ENCODE data around the gene PLAGL1.
"Not testable (repeated sequence)": the region's sequence is repeated elsewhere in the genome, so short reads cannot be mapped to it uniquely, and the experiment has no call there.

Gene PLAGL1

DNA sequence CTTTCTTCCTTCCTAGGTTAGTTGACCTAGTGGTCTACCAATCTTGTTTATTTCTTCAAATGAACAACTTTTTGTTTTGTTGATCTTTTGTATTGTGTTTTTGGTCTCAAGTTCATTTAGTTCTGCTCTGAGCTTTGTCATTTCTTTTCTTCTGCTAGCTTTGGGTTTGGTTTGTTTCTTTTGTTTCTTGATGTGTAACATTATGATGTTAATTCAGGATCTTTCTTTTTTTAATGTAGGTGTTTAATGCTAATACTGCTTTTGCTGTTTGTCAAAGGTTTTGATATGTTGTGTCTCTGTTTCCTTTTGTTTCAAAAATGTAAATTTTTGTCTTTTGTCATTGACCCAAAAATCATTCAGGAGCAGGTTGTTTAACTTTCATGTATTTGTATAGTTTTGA, 78.1 kb downstream of the PLAGL1 start:
- H3K36me3 ChIP-seq (ENCODE audit: control insufficient read depth, insufficient read depth, low read length), result no peaks in the 10 kb centered on the region

GRCh38 chr6:143928853-143929252, 79.2 kb downstream of the PLAGL1 start:
- Histone ChIP-seq H3K36me3 (ENCODE audit: control insufficient read depth, insufficient read depth, low read length) (no peaks in the 10 kb centered on the region), H3K4me3 (replicated peaks; ENCODE audit: low read depth, low read length) (no peak overlapping the region), H3K27me3 (replicated peaks; ENCODE audit: control insufficient read depth, insufficient read depth, low read length) (no peaks in the 10 kb centered on the region)
- DNase-seq (ENCODE audit: extremely low read depth, insufficient read length), result no peak
- TF ChIP-seq, protein P1, sequence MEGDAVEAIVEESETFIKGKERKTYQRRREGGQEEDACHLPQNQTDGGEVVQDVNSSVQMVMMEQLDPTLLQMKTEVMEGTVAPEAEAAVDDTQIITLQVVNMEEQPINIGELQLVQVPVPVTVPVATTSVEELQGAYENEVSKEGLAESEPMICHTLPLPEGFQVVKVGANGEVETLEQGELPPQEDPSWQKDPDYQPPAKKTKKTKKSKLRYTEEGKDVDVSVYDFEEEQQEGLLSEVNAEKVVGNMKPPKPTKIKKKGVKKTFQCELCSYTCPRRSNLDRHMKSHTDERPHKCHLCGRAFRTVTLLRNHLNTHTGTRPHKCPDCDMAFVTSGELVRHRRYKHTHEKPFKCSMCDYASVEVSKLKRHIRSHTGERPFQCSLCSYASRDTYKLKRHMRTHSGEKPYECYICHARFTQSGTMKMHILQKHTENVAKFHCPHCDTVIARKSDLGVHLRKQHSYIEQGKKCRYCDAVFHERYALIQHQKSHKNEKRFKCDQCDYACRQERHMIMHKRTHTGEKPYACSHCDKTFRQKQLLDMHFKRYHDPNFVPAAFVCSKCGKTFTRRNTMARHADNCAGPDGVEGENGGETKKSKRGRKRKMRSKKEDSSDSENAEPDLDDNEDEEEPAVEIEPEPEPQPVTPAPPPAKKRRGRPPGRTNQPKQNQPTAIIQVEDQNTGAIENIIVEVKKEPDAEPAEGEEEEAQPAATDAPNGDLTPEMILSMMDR (IDR thresholded peaks at IDR 0.05; ENCODE audit: insufficient read depth, low read length, poor library complexity, severe bottlenecking), result no peak

More for the DNA sequence above, 78.1 kb downstream of the PLAGL1 start:
- no peaks in the 10 kb centered on the region for H3K27me3 ChIP-seq (replicated peaks; ENCODE audit: control insufficient read depth, insufficient read depth, low read length)
- H3K4me3 ChIP-seq (replicated peaks; ENCODE audit: low read depth, low read length), result no peak overlapping the region
- TF ChIP-seq, protein P1 (IDR thresholded peaks at IDR 0.05; ENCODE audit: insufficient read depth, low read length, poor library complexity, severe bottlenecking), result no peak
- DNase-seq (ENCODE audit: extremely low read depth, insufficient read length), result no peak

DNA sequence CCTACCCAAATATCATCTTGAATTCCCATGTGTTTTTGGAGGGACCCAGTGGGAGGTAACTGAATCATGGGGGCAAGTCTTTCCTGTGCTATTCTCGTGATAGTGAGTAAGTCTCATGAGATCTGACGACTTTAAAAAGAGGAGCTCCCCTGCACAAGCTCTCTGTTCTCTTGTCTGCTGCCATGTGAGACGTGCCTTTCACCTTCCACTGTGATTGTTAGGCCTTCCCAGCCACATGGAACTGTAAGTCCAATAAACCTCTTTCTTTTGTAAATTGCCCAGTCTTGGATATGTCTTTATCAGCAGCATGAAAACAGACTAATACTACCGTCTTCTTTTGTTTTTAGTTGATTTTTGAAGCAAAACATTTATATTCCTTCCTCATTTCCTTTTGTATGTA, 91.0 kb downstream of the PLAGL1 start:
- not testable (repeated sequence) for DNase-seq (ENCODE audit: extremely low read depth, insufficient read length); H3K4me3 ChIP-seq (replicated peaks; ENCODE audit: low read depth, low read length); H3K36me3 ChIP-seq (ENCODE audit: control insufficient read depth, insufficient read depth, low read length); H3K27me3 ChIP-seq (replicated peaks; ENCODE audit: control insufficient read depth, insufficient read depth, low read length)

GRCh38 chr6:143912671-143913070, 95.4 kb downstream of the PLAGL1 start:
- no peaks in the 10 kb centered on the region for H3K36me3 ChIP-seq (ENCODE audit: control insufficient read depth, insufficient read depth, low read length)
- H3K27me3 ChIP-seq (replicated peaks; ENCODE audit: control insufficient read depth, insufficient read depth, low read length), result no peaks in the 10 kb centered on the region
- DNase-seq (ENCODE audit: extremely low read depth, insufficient read length), result no peak
- TF ChIP-seq, protein P1 (IDR thresholded peaks at IDR 0.05; ENCODE audit: insufficient read depth, low read length, poor library complexity, severe bottlenecking), result no peak
- H3K4me3 ChIP-seq (replicated peaks; ENCODE audit: low read depth, low read length), result no peak overlapping the region

GRCh38 chr6:143911028-143911427, 97.0 kb downstream of the PLAGL1 start:
- no peak for DNase-seq (ENCODE audit: extremely low read depth, insufficient read length)
- Histone ChIP-seq H3K4me3 (replicated peaks; ENCODE audit: low read depth, low read length) (no peak overlapping the region), H3K27me3 (replicated peaks; ENCODE audit: control insufficient read depth, insufficient read depth, low read length) (no peaks in the 10 kb centered on the region), H3K36me3 (ENCODE audit: control insufficient read depth, insufficient read depth, low read length) (no peaks in the 10 kb centered on the region)
- TF ChIP-seq, protein P1 (IDR thresholded peaks at IDR 0.05; ENCODE audit: insufficient read depth, low read length, poor library complexity, severe bottlenecking), result no peak

GRCh38 chr6:143902827-143903226, 105.2 kb downstream of the PLAGL1 start:
- H3K4me3 ChIP-seq (replicated peaks; ENCODE audit: low read depth, low read length), result no peak overlapping the region; the same call in 1 of the 2 replicates
- H3K36me3 ChIP-seq (ENCODE audit: control insufficient read depth, insufficient read depth, low read length), result no peaks in the 10 kb centered on the region
- DNase-seq (ENCODE audit: extremely low read depth, insufficient read length), result no peak
- no peaks in the 10 kb centered on the region for H3K27me3 ChIP-seq (replicated peaks; ENCODE audit: control insufficient read depth, insufficient read depth, low read length)
- TF ChIP-seq, protein P1 (IDR thresholded peaks at IDR 0.05; ENCODE audit: insufficient read depth, low read length, poor library complexity, severe bottlenecking), result no peak
